Ramos (cell line): Measurements from ENCODE around the gene FTCD.
"Not testable (repeated sequence)": the region's sequence is repeated elsewhere in the genome, so short reads cannot be mapped to it uniquely, and the experiment has no call there.

ENCODE experiments used
- in situ Hi-C: fragments of 300-500 bp; cut with MboI; formaldehyde crosslinking; loops from one replicate; pipeline ENCODE4 v1.14.3; 2022; ENCODE audit warnings: low sequenced_read_pairs; ENCODE audit not compliant: unreplicated experiment

FTCD gene

DNA sequence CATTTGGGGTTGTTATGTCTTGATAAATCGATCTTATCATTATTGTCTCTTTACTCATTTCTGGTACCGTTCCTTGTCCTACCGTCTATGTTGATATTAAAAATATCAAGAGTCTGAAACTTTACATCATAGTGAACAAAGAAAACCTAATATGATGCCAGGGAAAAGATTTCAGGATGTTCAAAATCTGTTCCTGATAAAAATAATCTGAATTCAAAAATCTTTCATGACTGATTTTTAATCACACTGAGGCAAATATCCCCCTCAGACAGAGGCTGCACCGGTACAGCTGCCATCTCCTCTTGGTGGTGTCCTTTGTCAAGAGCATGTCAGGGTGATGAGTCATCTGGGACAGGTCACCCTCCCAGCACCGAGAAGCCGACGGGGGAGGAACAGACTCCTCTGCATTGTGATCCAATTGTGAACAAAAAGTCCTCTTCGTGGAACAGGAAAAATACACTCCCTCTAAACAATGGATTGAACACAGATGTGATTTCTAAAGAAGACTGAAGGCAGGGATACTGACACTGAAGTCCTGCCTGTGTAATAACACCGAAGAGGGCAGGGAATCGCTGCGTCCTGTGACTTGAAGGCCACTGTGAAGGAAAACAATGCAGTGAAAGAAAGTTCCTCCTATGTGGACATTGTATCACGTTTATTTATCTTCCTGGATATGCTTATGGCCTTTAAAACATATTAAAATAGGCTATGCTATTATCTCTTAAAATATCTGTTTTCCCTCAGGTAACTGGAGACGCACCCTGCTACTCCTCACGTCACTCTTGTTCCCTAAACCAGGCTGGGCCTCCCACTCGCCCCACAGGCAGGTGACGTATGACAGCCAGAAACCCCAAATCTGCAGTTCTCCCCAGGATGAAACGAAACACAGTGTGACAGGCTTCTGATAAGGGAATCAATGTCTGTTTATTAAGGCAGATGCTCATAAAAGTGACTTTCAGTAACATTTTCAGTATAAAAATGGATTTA is 33.1 kb upstream of the FTCD start:
- in situ Hi-C loops, result no loop called here

DNA sequence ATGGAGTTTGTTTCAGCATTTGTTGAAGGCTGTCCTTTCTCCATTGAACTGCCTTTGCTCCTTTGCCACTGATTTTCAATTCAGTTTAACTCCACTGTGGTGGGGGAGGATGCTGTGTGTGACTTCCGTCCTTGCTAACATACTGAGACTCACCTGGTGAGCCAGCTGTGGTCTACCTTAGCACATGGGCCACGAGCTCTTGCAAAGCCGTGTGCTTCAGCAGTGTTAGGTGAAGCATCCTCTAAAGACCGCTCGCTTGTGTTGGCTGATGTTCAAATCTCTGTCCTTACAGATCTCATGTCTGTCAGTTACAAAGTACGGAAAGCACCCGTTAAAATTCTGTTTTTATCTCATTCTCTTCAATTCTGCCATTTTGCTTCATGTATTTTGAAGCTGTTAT is 32.4 kb upstream of the FTCD start:
- in situ Hi-C loops, result no loop called here

DNA sequence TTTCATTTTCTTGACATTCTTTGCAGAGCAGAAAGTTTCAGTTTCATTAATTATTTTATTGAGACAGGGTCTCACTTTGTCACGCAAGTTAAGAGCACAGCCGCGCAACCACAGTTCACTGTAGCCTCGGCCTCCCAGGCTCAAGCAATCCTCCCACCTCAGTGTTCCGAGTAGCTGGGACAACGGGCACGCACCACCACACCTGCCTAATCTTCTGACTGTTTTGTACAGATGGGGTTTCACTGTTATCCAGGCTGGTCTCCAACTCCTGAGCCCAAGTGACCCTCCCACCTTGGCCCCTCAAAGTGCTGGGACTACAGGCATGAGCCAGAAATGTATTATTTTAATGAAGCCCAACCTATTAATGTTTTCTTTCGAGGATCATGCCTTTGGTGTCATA is 31.9 kb upstream of the FTCD start:
- in situ Hi-C loops, result no loop called here

DNA sequence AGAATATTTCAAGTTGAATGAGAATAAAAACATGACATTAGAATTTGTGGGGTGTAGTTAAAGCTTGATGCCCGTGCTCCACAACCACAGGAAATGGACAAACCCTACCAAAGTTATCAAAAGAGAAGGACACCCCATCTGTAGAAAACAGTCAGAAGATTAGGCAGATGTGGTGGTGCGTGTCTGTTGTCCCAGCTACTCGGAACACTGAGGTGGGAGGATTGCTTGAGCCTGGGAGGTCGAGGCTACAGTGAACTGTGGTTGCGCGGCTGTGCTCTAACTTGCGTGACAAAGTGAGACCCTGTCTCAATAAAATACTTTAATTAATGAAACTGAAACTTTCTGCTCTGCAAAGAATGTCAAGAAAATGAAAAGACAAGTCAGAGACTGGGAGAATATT is 30.3 kb upstream of the FTCD start:
- in situ Hi-C loops, result no loop called here

DNA sequence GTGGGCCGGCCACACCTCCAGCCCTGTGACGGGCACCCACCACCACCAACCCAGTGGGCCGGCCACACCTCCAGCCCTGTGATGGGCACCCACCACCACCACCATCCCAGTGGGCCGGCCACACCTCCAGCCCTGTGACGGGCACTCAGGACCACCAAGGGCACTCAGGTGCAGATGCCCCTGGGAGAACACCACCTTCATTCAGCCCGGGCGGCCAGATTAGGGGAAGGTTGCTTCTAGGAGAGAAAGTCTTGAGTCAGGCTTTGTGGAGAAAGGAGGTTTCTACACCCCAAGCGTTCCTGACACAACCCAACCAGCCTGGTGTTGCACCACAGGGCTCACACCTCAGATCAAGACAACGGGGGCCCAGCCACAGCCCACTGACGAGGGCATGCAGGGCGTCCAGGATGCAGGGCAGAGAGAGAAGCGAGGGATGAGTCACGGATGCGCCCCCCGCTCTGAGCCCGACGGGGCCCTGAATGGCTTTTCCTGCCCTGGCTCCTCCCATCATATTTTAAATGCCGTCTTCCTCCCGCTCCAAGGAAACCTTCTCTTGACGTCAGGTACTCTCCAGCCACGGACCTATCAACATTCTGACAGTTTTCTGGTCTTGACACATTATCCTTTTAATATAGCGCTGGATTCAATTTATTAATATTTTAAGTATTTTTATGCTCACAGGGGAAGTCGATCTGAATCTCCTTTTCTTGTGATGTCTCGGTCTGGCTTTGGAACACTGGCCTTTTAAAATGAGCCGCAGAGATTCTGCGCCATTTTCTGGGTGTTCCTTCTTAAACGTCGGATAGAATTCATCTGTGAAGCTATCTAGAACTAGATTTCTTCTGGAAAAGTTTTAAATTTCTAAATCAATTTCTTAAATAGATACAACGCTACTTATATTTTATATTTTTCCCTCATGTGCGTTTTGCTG is 29.5 kb upstream of the FTCD start:
- in situ Hi-C loops, result no loop called here

DNA sequence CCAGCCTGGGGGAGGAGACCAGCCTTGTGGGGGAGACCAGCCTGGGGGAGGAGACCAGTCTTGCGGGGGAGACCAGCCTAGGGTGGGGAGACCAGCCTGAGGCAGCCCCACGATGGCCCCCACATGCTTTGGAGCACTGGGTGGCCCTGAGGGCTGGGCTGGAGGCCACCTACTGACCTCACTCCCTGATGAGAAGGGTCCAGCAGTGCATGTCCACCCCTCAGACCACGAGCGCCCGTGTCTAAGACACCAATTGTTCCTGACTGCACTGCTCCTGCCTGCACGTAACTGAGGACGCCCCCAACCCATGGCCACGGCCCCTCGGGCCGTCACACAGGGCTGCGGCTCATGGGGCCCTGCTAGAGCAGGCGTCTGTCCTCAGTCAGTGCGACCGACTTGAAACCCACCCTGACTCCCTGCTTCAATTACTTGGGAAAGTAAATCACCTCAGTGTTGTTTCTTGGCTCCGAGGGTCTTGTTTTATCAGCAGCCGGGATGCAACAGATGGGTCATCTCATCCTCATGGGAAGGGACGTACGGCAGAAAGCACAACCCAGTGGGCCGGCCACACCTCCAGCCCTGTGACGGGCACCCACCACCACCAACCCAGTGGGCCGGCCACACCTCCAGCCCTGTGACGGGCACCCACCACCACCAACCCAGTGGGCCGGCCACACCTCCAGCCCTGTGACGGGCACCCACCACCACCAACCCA is 28.7 kb upstream of the FTCD start, which contains the start of gene SPATC1L:
Gene SPATC1L, minus strand, starts transcription at position 550 of the 715 bp plus-strand sequence. CDS start 1,643 bp downstream, outside the sequence.
- in situ Hi-C loops, result no loop called here

DNA sequence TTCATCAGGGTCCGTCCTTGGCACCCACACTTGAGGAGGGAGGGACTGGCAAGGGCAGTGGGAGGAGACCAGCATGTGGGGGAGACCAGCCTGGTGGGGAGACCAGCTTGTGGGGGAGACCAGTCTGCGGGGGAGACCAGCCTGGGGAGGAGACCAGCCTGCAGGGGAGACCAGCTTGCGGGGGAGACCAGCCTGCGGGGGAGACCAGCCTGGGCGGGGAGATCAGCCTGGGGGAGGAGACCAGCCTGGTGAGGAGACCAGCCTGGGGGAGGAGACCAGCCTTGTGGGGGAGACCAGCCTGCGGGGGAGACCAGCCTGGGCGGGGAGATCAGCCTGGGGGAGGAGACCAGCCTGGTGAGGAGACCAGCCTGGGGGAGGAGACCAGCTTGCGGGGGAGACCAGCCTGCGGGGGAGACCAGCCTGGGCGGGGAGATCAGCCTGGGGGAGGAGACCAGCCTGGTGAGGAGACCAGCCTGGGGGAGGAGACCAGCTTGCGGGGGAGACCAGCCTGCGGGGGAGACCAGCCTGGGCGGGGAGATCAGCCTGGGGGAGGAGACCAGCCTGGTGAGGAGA is 28.0 kb upstream of the FTCD start:
- in situ Hi-C loops, result not testable (repeated sequence)

DNA sequence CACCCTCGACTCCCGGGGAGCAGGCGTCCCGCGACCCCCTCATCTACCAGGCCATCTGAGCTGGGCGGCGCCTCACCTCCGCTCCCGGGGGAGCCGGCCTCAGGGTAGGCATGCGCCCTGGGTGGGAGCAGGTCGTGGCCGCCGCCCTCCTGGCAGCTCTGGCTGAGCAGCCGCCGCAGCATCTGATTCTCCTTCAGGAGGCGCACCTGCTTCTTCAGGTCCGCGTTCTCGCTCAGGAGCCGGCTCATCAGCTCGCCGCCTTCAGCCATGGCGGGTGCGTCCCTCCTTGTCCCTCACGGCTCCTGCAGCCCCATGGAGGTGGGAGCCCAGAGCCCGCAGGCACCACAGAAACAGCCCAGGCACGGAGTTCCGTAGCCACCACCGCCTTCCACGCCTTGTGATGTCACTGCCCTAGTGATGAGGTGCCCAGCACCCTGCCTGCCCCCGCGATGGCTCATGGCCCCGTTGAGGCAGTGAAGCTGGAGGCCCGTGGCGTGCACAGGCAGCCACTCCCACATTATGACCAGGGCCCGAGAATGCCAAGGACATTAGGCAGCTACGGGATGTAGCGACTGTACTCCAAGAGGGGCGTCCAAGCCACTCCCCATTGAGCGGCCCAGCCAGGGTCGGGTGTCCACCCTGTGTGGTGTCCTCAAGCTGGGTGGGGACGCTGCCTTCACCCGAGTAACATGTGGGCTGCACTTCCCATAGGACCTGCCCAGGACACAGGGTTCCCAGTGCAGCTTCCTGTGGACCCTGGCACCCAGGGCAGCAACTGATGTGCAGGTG is 27.4 kb upstream of the FTCD start:
- in situ Hi-C loops, result no loop called here

DNA sequence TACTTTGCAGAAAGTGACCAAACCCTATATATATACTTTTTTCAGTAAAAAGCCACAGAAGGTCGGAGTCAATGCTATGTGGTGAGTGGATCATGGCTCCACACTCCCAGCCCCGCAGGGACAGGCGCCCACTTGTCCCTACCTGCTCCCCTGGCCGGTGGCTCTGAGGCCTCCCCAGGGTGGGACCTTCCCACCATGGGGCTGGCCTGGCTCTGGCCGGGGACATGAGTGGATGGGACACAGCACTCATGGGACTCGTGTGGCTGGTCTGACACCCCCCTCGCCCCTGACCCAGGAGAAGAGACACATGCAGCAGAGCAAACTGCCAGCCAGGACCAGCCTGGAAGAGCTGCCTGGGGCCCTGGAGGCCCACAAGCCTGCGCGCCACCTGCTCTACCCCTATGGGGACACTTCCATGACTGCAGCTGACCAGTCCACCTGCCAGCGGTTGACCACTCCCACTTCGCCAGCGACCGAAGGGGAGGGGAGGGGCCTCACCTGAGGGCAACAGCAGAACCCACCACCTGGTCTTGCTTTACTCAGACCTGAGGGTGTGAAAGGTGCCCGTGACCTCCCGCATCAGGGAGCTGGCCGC is 26.7 kb upstream of the FTCD start:
- in situ Hi-C loops, result no loop called here

DNA sequence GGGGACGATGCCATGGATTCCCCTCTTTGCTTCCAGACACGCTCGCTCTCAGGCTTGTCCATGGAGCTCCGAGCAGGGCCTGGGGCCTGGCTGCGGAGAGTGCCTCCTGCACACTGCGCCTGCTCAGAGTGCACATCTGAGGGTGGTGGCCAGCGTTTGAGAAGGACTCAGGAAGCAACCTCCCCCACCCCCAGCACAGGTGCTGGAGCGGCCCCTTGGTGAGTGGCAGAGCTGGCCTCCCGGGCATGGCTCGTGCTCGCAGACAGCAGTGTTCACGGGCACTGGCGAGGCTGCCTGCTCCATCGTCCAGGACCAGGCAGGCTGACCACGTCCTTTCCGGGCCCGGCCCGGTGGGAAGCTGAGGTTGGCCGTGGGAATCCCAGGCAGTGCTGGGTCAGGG is 26.1 kb upstream of the FTCD start:
- in situ Hi-C loops, result no loop called here

DNA sequence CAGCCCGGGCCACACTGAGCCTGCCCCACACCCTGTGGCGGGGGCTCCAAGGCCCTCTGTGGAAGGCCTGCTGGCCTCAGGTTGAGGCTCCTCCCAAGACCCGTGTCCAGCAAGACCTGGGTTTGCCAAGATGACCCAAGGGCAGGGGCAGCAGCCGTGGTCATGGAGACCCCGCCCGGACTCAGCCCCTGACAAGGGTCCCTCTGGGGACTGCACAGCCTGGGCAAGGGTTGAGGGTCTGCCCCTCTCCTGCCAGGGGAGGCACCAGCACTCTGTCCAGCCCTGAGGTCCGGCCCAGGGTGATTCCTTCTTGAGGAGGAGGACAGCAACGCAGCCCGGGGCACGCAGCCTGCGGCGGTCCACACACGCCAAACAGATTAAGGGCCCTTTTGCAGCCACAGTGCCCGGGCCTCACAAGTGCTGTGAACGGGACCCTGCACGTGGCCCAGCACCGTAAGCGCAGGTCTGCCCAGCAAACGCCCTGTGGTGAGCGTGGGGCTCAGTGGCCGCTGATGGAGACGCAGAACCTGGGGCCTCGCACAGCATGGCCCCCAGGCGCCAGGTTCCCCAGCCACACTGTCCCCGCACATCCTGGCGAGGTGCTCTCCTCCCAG is 25.5 kb upstream of the FTCD start:
- in situ Hi-C loops, result no loop called here

DNA sequence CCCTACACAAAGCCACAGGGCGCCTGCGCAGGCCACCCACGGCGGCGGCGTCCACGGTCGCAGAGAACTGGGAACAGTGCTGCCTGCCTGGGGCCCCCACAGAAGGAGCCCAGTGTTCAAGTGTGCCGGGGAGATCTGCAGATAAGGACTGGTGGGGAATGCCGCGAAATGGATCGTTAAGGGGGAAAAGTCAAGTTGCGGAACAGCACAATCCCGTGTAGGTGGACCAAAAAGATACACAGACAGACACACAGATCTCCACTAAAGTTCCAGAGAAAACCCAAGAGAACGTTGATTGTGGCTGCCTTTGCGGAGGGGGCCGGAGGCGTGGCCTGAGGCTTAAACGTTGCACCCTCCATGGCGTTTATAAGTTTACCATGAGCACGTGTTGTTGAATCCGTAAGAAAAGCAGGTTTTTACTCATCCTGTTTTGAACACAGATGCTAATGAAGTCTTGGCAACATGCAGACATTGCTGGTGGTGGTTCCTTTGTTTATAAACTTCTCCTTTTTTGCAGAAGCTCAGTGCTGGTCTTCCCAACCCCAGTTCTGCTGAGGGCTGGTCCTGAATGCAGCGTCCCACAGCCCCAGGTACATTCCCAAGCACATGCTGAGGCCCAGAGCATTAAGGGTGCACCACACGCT is 24.8 kb upstream of the FTCD start:
- in situ Hi-C loops, result no loop called here

DNA sequence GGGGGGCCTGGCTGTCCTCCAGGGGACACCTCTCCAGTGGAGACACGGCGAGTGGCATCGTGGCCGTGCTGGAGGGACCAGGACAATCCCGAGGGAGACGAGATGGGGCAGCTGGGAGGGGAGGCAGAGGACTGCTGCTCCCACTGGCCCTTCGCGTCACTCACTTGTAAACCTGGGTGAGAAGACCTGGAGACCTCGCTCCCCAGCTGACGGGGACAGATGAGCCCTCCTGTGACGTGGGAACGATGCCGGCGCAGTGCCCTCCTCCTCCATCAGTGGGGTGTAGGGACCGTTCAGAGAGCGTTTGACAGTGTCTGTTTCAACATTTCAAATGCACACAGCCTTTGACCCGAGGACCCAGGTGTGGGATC is 24.3 kb upstream of the FTCD start:
- in situ Hi-C loops, result no loop called here

DNA sequence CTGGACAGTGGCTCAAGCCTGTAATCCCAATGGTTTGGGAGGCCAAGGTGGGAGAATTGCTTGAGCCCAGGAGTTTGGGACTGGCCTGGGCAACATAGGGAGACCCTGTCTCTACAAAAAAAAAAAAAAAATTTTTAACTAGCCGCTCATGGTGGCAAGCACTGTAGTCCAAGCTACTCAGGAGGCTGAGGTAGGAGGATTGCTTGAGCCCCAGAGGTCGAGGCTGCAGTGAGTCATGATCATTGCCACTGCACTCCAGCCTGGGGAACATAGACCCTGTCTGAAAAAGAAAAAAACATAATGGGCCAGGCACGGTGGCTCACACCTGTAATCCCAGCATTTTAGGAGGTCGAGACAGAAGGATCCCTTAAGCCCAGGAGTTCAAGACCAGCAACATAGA is 23.6 kb upstream of the FTCD start:
- in situ Hi-C loops, result no loop called here

DNA sequence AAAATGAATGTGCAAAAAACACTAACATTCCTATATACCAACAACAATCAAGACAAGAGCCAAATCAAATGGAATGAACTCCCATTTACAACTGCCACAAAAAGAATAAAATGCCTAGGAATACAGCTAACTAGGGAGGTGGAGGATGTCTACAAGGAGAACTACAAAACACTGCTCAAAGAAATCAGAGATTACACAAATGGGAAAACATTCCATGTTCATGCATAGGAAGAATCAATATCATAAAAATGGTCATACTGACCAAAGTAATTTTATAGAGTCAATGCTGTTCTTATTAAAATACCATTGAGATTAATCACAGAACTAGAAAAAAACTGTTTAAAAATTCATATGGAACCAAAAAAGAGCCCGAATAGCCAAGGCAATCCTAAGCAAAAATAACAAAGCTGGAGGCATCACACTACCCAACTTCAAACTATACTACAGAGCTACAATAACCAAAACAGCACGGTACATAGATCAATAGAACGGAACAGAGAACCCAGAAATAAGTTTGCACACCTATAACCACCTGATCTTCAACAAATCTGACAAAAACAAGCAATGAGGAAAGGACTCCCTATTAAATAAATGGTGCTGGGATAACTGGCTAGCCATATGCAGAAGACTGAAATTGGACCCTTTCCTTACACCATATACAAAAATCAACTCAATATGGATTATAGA is 21.2 kb upstream of the FTCD start:
- in situ Hi-C loops, result not testable (repeated sequence)

DNA sequence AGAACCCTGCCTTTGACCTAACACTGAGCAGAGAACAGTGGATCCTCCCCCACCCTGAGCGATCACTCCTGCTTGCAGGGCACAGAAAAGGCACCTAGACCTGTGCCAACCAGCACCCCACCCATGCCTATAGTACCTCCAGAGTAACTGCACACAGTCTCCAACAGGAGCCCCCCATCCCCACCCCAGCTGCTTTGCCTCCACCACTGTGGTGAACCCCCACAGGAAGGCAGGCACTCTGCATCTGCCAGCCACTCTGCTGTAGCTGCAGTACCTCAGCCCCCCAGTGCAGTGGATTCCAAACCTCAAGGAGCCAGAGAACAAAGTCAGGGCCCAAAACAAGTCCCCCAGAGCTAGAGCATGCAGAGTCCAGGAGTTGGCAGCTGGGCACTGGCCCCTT is 18.2 kb upstream of the FTCD start:
- in situ Hi-C loops, result no loop called here

DNA sequence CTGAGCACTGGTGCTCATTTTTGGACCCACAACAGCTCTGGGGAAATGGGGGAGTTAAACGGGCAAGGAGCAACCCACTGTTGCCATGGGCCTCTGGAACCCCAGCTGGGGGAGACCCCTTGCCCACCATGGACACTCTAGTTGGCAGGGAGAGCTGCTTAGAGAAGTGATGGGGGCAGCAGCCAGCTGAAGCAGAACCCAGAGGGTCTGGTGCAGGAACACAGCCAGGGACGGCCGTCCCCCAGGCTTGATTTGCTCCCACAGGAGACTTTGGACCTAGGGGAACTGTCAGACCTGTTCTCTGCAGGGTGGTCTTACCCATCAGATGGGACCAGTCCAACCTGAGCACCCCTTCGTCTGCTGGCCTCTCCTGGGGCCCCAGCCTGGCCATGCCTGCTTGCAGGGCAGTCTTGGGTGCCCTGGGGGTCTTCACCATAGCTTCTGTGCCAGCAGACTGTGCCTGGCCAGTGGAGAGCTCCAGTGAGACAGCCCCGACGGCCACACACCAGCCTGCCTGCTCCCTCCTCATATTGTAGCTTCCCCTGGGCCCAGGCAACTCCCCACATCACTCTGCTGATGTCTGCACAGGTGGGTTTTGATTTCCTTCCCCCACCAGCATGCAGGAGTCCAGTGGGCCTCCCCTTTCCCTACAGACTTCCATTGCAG is 17.6 kb upstream of the FTCD start:
- in situ Hi-C loops, result no loop called here
